A549 (cell line): Measurements from ENCODE around the gene OR10G8.

ENCODE experiments used
- KDM1A ChIP-seq: fragments of 200-600 bp; sonication (generic); IDR thresholded peaks from 2 replicates; pipeline ENCODE4 v1.6.1; 2016; ENCODE audit warnings: low read depth, mild to moderate bottlenecking
- MAFK ChIP-seq: fragments of 450-650 bp; IDR thresholded peaks from 2 replicates; pipeline ENCODE4 v1.6.1; 2014; ENCODE audit not compliant: partially characterized antibody
- POLR2A ChIP-seq: IDR thresholded peaks from 2 replicates; pipeline ENCODE4 v1.6.1; 2012; ENCODE audit warnings: mild to moderate bottlenecking, low read length
- RFX5 ChIP-seq: fragments of 450-650 bp; IDR thresholded peaks from 2 replicates; pipeline ENCODE4 v1.7.1; 2014; ENCODE audit warnings: antibody characterized with exemption, mild to moderate bottlenecking, moderate library complexity
- ZFP36 ChIP-seq: fragments of 450-650 bp; IDR thresholded peaks from 2 replicates; pipeline ENCODE4 v1.6.1; 2014; ENCODE audit warnings: borderline replicate concordance; ENCODE audit not compliant: partially characterized antibody
- TF ChIP-seq, protein P1 (sequence below): fragments of >200 bp; sonication (Bioruptor Twin); formaldehyde crosslinking; IDR thresholded peaks from 3 replicates; pipeline ENCODE4 v1.5.1; 2016
- TF ChIP-seq, protein P2 (sequence below): fragments of 450-650 bp; IDR thresholded peaks from 2 replicates; pipeline ENCODE4 v1.6.1; 2014; ENCODE audit warnings: antibody characterized with exemption

DNA sequence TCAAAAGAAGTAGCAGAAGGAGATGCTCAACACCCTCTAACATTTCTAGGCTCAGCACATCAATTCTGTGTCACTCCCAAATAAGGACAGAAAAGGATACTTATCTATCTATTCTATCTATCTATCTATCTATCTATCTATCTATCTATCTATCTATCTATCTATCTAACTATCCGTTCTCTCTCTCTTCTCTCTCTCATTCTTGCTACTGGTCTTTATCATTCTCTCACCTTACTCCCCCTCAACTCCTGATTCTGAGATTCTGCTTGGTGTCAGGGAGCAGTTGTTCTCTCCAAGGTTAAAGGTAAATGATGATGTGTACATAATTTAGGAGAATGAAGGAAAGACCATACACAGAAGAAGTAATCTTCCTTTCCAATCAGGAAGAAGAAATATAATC, 31.5 kb upstream of the OR10G8 start, which contains the start of gene OR10G6:
- no peak for TF ChIP-seq KDM1A
- TF ChIP-seq, protein P1, sequence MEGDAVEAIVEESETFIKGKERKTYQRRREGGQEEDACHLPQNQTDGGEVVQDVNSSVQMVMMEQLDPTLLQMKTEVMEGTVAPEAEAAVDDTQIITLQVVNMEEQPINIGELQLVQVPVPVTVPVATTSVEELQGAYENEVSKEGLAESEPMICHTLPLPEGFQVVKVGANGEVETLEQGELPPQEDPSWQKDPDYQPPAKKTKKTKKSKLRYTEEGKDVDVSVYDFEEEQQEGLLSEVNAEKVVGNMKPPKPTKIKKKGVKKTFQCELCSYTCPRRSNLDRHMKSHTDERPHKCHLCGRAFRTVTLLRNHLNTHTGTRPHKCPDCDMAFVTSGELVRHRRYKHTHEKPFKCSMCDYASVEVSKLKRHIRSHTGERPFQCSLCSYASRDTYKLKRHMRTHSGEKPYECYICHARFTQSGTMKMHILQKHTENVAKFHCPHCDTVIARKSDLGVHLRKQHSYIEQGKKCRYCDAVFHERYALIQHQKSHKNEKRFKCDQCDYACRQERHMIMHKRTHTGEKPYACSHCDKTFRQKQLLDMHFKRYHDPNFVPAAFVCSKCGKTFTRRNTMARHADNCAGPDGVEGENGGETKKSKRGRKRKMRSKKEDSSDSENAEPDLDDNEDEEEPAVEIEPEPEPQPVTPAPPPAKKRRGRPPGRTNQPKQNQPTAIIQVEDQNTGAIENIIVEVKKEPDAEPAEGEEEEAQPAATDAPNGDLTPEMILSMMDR: no peak
- TF ChIP-seq POLR2A: no peak
- no peak for TF ChIP-seq MAFK
- no peak for TF ChIP-seq ZFP36
- no peak for TF ChIP-seq RFX5
- TF ChIP-seq, protein P2, sequence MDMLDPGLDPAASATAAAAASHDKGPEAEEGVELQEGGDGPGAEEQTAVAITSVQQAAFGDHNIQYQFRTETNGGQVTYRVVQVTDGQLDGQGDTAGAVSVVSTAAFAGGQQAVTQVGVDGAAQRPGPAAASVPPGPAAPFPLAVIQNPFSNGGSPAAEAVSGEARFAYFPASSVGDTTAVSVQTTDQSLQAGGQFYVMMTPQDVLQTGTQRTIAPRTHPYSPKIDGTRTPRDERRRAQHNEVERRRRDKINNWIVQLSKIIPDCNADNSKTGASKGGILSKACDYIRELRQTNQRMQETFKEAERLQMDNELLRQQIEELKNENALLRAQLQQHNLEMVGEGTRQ: no peak
